Ishikawa (cell line): ENCODE results near the gene NPAS3.

ENCODE experiments used
- CEBPB ChIP-seq: IDR thresholded peaks from 2 replicates; pipeline ENCODE4 v1.6.1; 2012
- CREB1 ChIP-seq: IDR thresholded peaks from 2 replicates; pipeline ENCODE4 v1.6.1; 2012; ENCODE audit warnings: low read depth
- EGR1 ChIP-seq: IDR thresholded peaks from 2 replicates; pipeline ENCODE4 v1.6.1; 2012
- FOXM1 ChIP-seq: IDR thresholded peaks from 2 replicates; pipeline ENCODE4 v1.6.1; 2012; ENCODE audit warnings: low read depth, borderline replicate concordance
- MAX ChIP-seq: IDR thresholded peaks from 2 replicates; pipeline ENCODE4 v1.6.1; 2012
- RAD21 ChIP-seq: IDR thresholded peaks from 2 replicates; pipeline ENCODE4 v1.6.1; 2012; ENCODE audit warnings: low read depth
- REST ChIP-seq: IDR thresholded peaks from 2 replicates; pipeline ENCODE4 v1.6.1; 2012; ENCODE audit warnings: low read depth, mild to moderate bottlenecking
- TAF1 ChIP-seq: IDR thresholded peaks from 2 replicates; pipeline ENCODE4 v1.6.1; 2012; ENCODE audit warnings: low read depth, mild to moderate bottlenecking
- TCF12 ChIP-seq: IDR thresholded peaks from 2 replicates; pipeline ENCODE4 v1.6.1; 2012; ENCODE audit warnings: low read depth
- TF ChIP-seq, protein P1 (sequence below): IDR thresholded peaks from 2 replicates; pipeline ENCODE4 v1.6.1; 2012

GRCh38 chr14:33488582-33488981 is 549.9 kb downstream of the NPAS3 start:
- TF ChIP-seq EGR1 (no peak), REST (no peak), CEBPB (no peak), RAD21 (no peak), TCF12 (no peak), MAX (no peak), TAF1 (no peak), CREB1 (no peak), FOXM1 (no peak)
- TF ChIP-seq, protein P1, sequence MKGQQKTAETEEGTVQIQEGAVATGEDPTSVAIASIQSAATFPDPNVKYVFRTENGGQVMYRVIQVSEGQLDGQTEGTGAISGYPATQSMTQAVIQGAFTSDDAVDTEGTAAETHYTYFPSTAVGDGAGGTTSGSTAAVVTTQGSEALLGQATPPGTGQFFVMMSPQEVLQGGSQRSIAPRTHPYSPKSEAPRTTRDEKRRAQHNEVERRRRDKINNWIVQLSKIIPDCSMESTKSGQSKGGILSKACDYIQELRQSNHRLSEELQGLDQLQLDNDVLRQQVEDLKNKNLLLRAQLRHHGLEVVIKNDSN: no peak
